HG03442 (cell line): ENCODE results near the gene SENP1.
"Not testable (repeated sequence)": the region's sequence is repeated elsewhere in the genome, so short reads cannot be mapped to it uniquely, and the experiment has no call there.

Experiments used
- ATAC-seq: cut with Tn5 transposase; IDR thresholded peaks from one replicate; pipeline ENCODE4 v1.9.1; 2021; ENCODE audit warnings: mild to moderate bottlenecking, moderate library complexity; ENCODE audit not compliant: unreplicated experiment

The SENP1 gene

DNA sequence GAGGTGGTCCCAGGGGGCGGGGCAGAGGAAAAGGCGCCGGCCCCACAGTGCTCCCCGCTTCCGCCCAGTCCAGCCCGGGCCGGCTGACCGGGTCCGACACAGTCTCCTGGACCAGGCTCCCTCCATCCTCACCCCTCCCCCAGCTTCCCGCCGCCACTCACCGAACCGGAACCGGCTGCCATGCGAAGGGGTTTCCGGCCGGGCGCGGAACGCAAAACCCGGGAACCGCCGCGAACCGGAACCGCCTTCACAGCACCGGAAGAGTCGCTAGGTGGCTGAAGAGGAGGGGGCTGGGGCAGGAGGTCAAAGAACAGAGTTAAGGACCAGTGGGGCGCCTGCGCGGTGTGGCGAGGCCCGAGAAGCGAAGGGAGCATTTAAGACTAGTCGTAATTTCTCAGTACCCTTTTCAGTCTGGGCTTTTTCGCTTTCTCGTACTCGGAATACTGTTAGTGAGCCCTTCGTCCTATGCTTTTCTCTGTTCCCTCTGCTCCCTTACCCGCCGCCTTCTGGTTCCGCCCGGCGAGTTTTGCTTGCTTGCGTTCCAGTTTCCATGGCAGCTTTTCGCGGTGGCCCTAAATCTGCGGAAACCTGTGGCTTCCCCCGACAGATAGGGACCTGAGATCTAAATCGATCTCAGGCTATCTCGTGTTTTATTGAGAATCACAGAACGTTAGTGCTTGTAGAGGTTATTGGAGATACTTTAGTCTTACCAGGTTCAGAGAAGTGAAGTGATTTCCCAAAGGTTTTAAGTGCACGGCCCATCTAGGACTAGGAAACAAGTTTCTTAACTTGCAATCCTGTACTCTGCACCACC is at the start of gene SENP1:
SENP1 (minus strand) TSS at position 213 of the 814 bp plus-strand sequence. CDS start 4,607 bp downstream, outside the sequence.
- peak; percentile 65 for ATAC-seq

DNA sequence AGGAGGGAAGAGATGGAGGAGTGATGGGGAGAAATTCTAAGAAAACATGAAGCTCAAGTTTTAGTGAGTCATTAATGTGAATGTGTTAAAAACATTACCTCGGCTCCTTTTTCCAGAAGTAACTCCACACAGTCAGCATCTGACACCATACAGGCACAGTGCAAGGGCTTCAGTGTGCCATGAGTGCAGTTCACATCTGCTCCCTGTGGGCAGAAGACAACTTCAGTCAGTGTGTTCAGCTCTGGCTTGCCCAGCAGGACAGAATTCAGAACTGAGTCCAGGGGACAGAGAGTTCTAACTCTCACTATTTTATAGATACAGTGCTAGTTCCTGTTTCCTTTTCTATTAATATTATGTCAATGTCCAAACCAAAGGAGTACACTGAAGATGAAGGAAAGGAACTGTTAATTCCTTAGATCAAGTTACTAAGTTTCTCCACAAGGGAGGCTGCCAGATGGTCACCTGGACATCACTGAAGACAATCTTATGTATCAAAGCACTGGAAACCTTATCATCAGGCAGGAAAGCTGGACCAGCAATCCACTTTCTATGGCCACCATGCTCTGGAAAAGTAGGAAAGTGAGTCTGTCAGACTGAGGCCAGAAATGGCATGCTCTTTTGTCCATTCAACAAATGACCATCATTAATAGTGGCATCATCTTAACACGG is 45.4 kb upstream of the SENP1 start:
- no peak for ATAC-seq

DNA sequence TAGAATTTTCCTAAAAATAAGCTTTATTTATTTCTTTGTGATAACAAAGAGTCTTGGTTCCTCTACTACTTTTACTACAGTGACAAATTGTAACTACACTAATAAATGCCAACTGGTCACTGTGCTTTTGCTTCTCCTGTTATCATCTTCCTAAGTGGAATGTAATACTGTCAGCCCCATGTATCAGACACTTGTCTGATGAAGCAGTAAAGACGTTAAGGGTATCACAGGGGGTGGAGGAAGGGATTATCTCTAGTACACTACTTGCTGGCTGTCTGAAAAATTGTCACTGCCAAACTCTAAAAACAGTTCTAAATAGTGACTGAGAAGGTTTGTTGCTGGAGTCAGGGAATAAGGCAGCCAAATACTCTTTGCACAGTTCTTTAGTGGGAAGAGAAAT is 40.1 kb upstream of the SENP1 start:
- no peak for ATAC-seq

- ATAC-seq, result no peak
Observed at GRCh38 chr12:48143898-48144297, 38.0 kb upstream of the SENP1 start.

DNA sequence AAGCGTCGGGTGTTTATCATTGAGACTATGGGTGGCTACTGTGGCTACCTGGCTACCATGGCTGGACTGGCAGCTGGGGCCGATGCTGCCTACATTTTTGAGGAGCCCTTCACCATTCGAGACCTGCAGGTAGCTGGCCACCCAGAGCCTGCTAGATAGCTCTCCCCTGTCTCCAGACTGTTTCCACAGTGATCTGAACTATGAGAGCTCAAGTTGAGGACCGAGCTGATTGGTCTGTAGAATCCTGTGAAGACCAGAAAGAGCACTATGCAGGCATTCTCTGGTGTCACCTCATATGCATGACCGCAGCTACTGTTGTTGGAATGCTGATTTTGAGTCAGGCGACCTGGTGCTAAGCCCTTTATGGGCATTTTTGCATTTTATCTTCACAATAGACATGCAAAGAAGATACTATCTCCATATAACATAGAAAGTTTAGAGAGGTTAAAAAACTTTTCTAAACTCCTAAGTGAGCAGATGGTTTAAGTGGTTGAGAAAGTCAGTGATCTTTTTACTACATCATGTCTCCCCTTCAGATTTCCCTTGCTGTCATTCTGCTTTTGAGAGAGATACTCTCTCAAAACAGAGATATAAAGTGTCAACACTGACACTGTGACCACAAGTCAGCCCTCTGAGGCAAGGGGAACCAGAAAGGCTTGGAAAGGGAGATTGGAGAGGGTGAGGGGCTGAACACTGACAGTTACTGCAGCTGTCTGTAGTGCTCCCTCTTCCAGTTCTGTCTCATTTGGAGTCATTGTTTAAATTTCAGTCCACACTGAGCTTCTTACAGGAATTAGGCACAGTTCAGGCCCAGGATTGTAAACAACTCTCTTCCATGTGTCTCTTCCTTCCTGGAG is 37.2 kb upstream of the SENP1 start:
- ATAC-seq, result no peak

DNA sequence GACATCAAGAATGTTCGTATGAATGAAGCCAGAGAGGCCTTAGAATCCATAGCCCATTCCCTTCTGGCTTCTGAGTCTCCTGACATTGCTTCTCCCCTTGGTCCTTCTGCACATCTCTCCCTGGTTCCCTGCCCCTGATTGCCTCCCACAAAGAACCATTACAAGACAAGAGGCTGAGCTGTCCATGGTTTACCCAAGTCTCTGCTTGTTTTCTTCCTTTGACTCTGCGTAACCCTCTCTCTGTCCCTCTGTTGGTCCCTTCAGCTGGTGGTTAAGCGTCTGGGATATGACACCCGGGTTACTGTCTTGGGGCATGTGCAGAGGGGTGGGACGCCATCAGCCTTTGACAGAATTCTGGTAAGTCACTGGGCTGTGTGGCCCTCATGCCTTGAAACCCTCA is 29.1 kb upstream of the SENP1 start:
- no peak for ATAC-seq

DNA sequence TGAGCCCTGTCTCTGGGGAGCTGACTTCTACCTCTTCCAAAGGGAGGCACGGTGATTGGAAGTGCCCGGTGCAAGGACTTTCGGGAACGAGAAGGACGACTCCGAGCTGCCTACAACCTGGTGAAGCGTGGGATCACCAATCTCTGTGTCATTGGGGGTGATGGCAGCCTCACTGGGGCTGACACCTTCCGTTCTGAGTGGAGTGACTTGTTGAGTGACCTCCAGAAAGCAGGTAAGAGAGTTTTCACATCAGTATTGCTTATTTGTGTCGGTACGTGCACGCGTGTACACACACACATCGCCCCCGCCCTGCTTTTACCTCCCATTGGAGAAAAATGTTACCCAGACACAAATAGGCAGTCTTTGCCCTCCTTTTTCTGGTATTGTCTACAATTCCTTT is 26.9 kb upstream of the SENP1 start:
- ATAC-seq, result no peak

- ATAC-seq, result no peak
Observed at GRCh38 chr12:48131517-48131916, 25.6 kb upstream of the SENP1 start.

DNA sequence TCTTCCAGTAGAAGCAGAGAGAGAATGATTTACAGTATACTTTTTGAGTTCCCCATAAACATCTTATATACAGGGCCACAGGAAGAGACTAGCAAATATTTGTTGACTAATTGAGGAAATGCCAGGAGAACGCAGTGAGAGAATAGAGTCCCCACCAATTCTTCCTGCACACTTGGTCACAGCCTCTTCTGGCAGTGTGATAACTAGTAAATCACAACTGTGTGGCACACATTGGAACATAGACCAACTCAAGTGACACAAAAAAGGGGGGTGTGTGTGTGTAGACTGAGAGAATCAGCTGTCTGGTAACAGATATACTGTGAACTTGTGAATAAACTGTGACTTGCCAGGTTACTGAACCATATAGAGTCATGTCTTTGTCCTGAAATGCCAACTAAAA is 23.5 kb upstream of the SENP1 start:
- no peak for ATAC-seq

GRCh38 chr12:48128800-48129199 is 22.9 kb upstream of the SENP1 start:
- ATAC-seq, result no peak

GRCh38 chr12:48126953-48127630 is 21.2 kb upstream of the SENP1 start:
- no peak for ATAC-seq

GRCh38 chr12:48125985-48126384 is 20.1 kb upstream of the SENP1 start:
- no peak for ATAC-seq

GRCh38 chr12:48125542-48125941 is 19.7 kb upstream of the SENP1 start:
- ATAC-seq, result not testable (repeated sequence)

- ATAC-seq, result no peak
Observed at GRCh38 chr12:48123169-48123568, 17.3 kb upstream of the SENP1 start.

GRCh38 chr12:48122065-48122834 is 16.4 kb upstream of the SENP1 start:
- ATAC-seq, result no peak

DNA sequence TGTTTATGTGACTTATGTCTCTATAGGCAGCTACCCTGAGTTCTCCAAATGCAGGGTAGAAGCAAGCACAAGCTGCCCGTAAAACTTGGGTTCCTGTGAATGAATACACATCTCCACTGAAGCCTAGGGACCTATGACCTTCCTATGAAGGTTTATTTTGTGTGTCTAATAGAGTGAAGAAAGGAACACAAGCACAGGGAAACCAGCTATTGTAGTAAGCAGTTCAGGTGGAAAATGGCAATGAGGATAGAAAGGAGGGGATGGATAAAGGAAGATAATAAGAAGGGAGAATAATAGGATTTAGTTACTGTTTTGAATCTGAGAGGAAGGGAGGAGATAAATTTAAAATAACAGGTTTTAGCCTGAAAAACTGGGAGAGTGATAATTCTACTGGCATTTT is 15.6 kb upstream of the SENP1 start:
- ATAC-seq, result no peak

- no peak for ATAC-seq
Observed at GRCh38 chr12:48119834-48120195, 13.9 kb upstream of the SENP1 start.

DNA sequence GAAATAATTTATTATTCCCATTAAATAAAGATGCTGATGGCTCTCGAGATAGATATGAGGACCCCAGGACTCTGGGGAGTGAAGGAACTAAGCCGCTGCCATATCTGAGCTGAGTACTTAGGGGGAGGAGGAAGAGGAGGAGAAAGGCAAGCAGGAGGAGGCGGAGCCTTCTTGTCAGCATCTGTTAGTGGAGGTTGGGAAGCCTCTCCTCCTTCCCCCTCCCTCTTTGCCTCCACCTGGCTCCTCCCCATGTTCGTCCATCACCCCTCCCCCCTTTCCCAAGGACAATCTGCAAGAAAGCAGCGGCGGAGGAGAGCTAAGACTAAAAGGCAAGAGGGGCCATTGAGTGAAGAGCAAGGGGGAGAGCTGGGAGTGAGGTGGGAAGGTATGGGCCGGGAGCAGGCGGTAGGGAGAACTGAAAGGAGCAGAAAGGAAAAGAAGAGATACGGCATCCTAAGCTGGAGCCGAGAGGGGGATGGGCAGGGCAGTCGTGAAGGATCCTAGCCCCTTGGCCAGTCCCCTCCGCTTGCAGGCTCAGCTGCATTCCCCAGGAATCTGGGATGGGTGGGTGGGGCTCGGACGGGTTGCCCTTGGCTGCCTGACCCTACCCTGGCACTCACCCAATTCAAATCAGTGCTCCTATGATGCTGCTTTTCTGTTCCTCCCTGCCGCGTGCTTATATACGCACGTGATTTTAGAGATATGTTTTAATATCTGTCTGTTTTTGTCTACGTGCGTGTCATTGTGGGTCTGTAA is 13.4 kb upstream of the SENP1 start, which contains the start of gene PFKM:
PFKM (plus strand) TSS at position 287 of the 756 bp plus-strand sequence. CDS start 3,411 bp downstream, outside the sequence.
- ATAC-seq, result peak; percentile 94

DNA sequence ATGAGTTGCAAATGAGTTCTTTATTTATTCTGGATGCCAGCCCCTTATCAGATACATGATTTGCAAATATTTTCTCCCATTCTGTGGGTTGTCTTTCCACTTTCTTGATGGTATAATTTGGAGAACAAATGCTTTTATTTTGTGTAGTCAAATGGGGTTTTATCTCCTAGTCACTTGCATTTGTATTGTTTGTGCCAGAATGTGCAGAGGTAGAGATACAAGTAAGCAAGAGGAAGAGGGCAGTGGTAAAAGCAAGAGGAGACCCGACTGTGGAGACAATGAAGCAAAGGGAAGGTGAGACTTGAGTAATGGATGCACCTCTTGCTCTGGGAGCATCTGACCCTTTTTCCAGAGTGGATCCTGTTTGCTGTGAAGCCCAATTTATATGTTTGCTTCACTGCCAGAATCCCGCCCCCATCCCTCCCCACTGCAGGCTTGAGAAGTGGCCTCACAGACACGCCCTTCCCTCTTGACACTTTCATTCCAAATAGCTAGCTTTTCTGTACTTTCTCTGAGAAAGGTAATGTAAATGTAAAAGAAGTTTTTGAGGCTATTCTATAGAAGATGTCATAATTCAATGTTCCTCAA is 12.5 kb upstream of the SENP1 start:
- no peak for ATAC-seq
